ENCODE results near the gene CSF3R. TPM values are rescaled to one million over a fixed set of nuclear protein-coding genes. Genes with fewer than 3 reads are reported as not detected.
"Not testable (repeated sequence)": the region's sequence is repeated elsewhere in the genome, so short reads cannot be mapped to it uniquely, and the experiment has no call there.

The CSF3R gene
- total RNA-seq, 1 donor from 2014 or later: 0.16 TPM

DNA sequence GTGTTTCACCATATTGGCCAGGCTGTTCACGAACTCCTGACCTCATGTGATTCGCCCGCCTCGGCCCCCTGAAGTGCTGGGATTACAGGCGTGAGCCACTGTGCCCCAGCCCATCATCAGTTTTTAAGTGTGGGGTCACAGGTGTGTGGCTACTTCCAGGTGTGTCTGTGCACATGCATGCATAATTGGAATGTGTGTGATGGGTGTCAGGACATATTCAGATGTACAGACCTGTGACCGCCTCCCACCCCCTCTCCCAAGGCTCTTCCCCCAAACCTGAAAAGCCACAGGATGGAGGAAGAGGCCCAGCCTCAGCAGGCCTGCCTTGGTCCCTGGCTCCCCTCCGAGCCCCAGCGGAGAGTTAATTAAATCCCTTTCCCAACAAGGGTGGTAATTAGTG is 37.3 kb upstream of the CSF3R start:
- H3K9me3 Mint-ChIP-seq: no peaks in the 10 kb centered on the region
- no peaks in the 10 kb centered on the region for H3K27me3 Mint-ChIP-seq
- H3K36me3 Mint-ChIP-seq (ENCODE audit: low read depth): no peaks in the 10 kb centered on the region
- no peaks in the 10 kb centered on the region for H3K4me1 Mint-ChIP-seq
- H3K27ac Mint-ChIP-seq: no peak overlapping the region
- intact Hi-C loops (cut with micrococcal nuclease): no loop called here
- H3K4me3 Mint-ChIP-seq: no peak overlapping the region
- no peak for DNase-seq

DNA sequence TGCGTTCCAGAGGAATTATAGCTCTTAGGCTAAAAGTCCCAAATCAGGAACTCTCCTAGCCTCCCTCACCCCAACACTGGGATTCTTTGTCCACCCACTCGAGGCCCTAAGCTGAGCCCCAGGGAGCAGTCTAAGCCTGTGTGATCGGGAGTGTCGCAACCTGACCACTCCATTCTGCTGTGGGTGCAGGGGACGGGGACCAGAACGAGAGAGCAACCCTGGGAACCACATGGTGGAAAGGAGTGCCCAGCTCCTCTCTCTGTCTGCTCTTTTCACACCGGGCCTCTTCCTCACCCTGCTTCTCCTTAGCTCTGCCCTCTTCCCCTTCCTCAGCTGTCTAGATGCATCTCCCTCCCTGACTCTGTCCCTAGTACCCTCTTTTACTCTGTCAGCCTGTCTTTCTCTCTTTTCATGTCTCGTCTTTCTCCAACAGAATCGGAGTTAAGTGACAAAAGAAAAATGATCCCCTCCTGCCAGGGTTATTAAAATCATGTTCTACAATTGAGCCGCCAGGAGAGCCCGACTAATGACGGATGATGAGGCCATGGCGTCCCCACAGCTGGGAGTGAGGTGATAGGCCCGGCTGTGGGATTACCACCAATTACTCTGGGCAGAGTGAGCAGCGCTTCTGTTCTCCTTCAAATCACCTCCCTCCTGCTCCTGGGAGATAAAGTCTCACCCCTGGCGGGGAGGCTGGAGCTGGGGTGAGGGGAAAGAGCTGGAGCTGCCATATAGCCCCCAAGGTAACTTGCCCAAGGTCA is 34.5 kb upstream of the CSF3R start:
- Mint-ChIP-seq H3K36me3 (ENCODE audit: low read depth) (no peaks in the 10 kb centered on the region), H3K27ac (no peak overlapping the region), H3K4me1 (no peaks in the 10 kb centered on the region), H3K27me3 (no peaks in the 10 kb centered on the region), H3K9me3 (no peaks in the 10 kb centered on the region), H3K4me3 (no peak overlapping the region)
- intact Hi-C loops (cut with micrococcal nuclease): loop anchor here (2.0 kb wide), 1 partner anchor 38 kb away; no protein-coding TSS in a partner anchor
- no peak for DNase-seq

DNA sequence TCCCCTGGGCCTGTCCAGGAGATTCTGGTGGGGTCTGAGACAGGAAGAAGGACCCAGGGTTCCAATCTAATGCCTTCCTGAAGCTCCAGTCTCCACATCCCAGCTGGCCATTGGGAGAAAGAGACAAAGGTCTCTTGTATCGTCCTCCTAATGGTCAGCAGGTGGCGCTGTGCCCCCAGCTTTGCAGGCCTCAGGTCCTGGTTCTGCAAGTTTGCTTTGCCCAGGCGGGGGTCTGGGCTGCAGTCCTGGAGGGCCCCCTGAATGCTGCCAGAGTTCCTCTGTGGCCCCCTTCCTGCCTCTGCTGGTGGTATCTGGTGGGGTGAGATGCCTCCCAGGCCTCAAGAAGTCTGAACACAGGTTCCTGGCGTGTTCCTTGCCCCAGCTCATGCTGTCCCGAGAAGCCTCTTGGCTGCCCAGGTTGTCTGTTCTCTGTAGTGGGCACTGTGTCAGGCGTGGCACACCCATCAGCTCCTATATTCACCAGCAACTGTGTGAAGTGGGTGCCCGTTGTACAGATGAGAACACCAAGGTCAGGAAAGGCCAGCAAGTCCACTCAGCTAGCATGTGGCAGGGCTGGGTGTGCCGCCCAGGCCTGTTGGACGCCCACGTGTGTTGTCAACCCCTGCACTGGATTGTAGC is 33.8 kb upstream of the CSF3R start:
- H3K27me3 Mint-ChIP-seq: no peaks in the 10 kb centered on the region
- no peaks in the 10 kb centered on the region for H3K4me1 Mint-ChIP-seq
- no peak overlapping the region for H3K4me3 Mint-ChIP-seq
- DNase-seq: peak; percentile 79
- no peaks in the 10 kb centered on the region for H3K36me3 Mint-ChIP-seq (ENCODE audit: low read depth)
- H3K9me3 Mint-ChIP-seq: no peaks in the 10 kb centered on the region
- no peak overlapping the region for H3K27ac Mint-ChIP-seq
- intact Hi-C loops (cut with micrococcal nuclease): loop anchor here (2.0 kb wide), 1 partner anchor 38 kb away; no protein-coding TSS in a partner anchor

GRCh38 chr1:36515315-36516138 is 32.8 kb upstream of the CSF3R start:
- no peak for DNase-seq
- no peak overlapping the region for H3K4me3 Mint-ChIP-seq
- H3K27ac Mint-ChIP-seq: no peak overlapping the region
- H3K36me3 Mint-ChIP-seq (ENCODE audit: low read depth): no peaks in the 10 kb centered on the region
- H3K27me3 Mint-ChIP-seq: no peaks in the 10 kb centered on the region
- H3K4me1 Mint-ChIP-seq: no peaks in the 10 kb centered on the region
- intact Hi-C loops (cut with micrococcal nuclease): loop anchor here (2.0 kb wide), 1 partner anchor 39 kb away; no protein-coding TSS in a partner anchor
- H3K9me3 Mint-ChIP-seq: no peaks in the 10 kb centered on the region

- H3K4me1 Mint-ChIP-seq: no peaks in the 10 kb centered on the region
- no peak overlapping the region for H3K4me3 Mint-ChIP-seq
- H3K27me3 Mint-ChIP-seq: no peaks in the 10 kb centered on the region
- no peaks in the 10 kb centered on the region for H3K36me3 Mint-ChIP-seq (ENCODE audit: low read depth)
- no peaks in the 10 kb centered on the region for H3K9me3 Mint-ChIP-seq
- intact Hi-C loops (cut with micrococcal nuclease): no loop called here
- H3K27ac Mint-ChIP-seq: no peak overlapping the region
- DNase-seq: no peak
Observed at GRCh38 chr1:36514501-36514900, 31.8 kb upstream of the CSF3R start.

DNA sequence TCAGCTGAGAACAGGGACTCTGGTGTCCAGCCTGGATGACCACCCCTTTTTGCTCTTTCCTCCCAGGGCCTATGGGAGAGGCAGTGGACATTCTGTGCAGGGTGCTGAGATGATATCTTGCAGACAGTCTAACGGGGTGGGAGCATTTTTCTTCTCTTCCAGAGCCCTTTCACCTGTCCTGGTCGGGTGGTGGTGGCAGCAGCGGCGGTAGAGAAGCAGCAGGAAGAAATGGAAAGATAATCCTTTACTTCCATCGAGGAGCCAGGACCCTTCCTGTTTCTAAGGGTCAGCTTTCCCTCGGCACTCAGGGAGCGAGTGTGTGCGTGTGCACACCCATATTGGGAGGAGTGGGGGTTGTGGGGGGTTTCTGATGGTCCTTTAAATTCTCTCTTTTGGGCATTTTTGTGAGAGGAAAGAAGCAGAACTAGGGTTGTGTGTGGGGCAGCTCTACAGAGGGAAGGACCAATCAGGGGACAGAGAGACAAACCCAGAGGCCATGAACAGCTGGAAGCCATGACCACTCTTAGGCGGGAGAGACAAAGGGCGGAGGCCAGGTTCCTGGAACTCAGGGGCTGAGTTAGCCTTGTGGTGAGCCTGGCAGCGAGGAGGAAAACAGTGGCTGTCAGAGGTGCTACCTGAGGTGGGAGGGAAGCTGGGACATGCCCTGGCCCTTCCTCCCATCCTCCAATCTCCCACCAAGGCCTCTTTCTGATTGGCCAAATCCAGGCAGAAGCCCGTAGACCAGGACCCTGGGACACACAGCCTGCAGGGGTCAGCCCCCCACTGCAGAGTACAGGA is 31.2 kb upstream of the CSF3R start:
- no peak overlapping the region for H3K27ac Mint-ChIP-seq
- no peak overlapping the region for H3K4me3 Mint-ChIP-seq
- H3K36me3 Mint-ChIP-seq (ENCODE audit: low read depth): no peaks in the 10 kb centered on the region
- no peaks in the 10 kb centered on the region for H3K4me1 Mint-ChIP-seq
- no peak for DNase-seq
- no peaks in the 10 kb centered on the region for H3K9me3 Mint-ChIP-seq
- no peaks in the 10 kb centered on the region for H3K27me3 Mint-ChIP-seq
- intact Hi-C loops (cut with micrococcal nuclease): no loop called here

- intact Hi-C loops (cut with micrococcal nuclease): no loop called here
Observed at GRCh38 chr1:36512842-36513241, 30.1 kb upstream of the CSF3R start.

GRCh38 chr1:36511804-36512798 is 29.4 kb upstream of the CSF3R start:
- Mint-ChIP-seq H3K36me3 (ENCODE audit: low read depth) (no peaks in the 10 kb centered on the region), H3K27me3 (no peaks in the 10 kb centered on the region), H3K9me3 (no peaks in the 10 kb centered on the region), H3K4me3 (no peak overlapping the region), H3K27ac (no peak overlapping the region), H3K4me1 (no peaks in the 10 kb centered on the region)
- intact Hi-C loops (cut with micrococcal nuclease): no loop called here
- DNase-seq: no peak

More at GRCh38 chr1:36512842-36513241, 30.1 kb upstream of the CSF3R start:
- DNase-seq: no peak
- no peak overlapping the region for H3K27ac Mint-ChIP-seq
- H3K4me3 Mint-ChIP-seq: no peak overlapping the region
- H3K9me3 Mint-ChIP-seq: no peaks in the 10 kb centered on the region
- no peaks in the 10 kb centered on the region for H3K36me3 Mint-ChIP-seq (ENCODE audit: low read depth)
- H3K4me1 Mint-ChIP-seq: no peaks in the 10 kb centered on the region
- no peaks in the 10 kb centered on the region for H3K27me3 Mint-ChIP-seq

- H3K4me1 Mint-ChIP-seq; H3K4me3 Mint-ChIP-seq; H3K27ac Mint-ChIP-seq; H3K27me3 Mint-ChIP-seq; H3K9me3 Mint-ChIP-seq; intact Hi-C loops (cut with micrococcal nuclease); H3K36me3 Mint-ChIP-seq (ENCODE audit: low read depth); DNase-seq: not testable (repeated sequence)
Observed at GRCh38 chr1:36511220-36511619, 28.5 kb upstream of the CSF3R start.

DNA sequence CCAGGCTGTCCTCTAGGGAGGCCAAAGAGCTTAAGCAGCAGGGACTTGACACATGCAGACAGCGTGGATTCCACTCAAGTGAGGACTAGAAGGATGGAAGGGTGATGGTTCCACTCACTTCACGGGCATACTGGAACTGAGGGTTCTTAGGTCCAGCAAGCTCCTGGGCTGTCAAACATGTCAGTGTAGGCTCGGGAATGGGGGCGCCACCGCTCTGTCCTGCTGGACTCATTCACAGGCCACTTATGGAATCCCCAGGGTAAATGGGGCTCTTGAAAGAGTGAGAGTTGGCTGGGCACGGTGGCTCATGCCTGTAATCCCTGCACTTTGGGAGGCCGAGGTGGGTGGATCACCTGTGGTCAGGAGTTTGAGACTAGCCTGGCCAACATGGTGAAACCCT is 27.7 kb upstream of the CSF3R start:
- no peaks in the 10 kb centered on the region for H3K36me3 Mint-ChIP-seq (ENCODE audit: low read depth)
- no peaks in the 10 kb centered on the region for H3K9me3 Mint-ChIP-seq
- intact Hi-C loops (cut with micrococcal nuclease): no loop called here
- DNase-seq: no peak
- no peak overlapping the region for H3K4me3 Mint-ChIP-seq
- H3K27me3 Mint-ChIP-seq: peaks cover 5% of the 10 kb centered on the region
- no peaks in the 10 kb centered on the region for H3K4me1 Mint-ChIP-seq
- no peak overlapping the region for H3K27ac Mint-ChIP-seq

DNA sequence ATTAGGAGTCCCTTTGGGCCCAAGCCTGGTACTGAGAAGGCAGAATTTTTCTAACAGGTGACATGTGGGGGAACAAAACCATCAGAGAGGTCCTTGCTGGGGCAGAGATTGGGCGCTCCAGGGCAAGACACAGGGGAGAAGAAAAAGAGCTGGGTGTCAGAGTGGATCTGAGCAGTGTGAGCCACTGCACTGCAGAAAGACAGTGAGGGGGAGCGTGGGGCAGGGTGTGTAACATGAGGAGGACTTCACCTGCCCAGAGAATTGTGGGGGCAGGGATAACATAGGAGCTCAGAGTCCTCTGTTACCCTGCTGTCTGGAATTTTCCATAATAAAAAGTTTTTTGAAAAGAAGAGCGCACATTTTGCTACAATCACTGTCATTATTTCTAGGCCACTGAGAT is 25.5 kb upstream of the CSF3R start:
- no peak overlapping the region for H3K27ac Mint-ChIP-seq
- H3K9me3 Mint-ChIP-seq: no peaks in the 10 kb centered on the region
- H3K4me1 Mint-ChIP-seq: no peaks in the 10 kb centered on the region
- no peaks in the 10 kb centered on the region for H3K36me3 Mint-ChIP-seq (ENCODE audit: low read depth)
- no peak for DNase-seq
- intact Hi-C loops (cut with micrococcal nuclease): no loop called here
- no peak overlapping the region for H3K4me3 Mint-ChIP-seq
- peaks cover 15% of the 10 kb centered on the region for H3K27me3 Mint-ChIP-seq

GRCh38 chr1:36506276-36506920 is 23.7 kb upstream of the CSF3R start:
- Mint-ChIP-seq H3K36me3 (ENCODE audit: low read depth) (no peaks in the 10 kb centered on the region), H3K4me1 (no peaks in the 10 kb centered on the region), H3K4me3 (no peak overlapping the region), H3K27ac (no peak overlapping the region), H3K27me3 (peaks cover 25% of the 10 kb centered on the region), H3K9me3 (no peaks in the 10 kb centered on the region)
- intact Hi-C loops (cut with micrococcal nuclease): no loop called here
- DNase-seq: no peak

Measured in activated CD4-positive, alpha-beta T cell treated with anti-CD3 and anti-CD28 coated beads, Interleukin-2, amount 10 ng/mL, durations not matched to agents 24 days and 14 days (primary cell).